Left kidney (tissue), 2 donors: ENCODE measurements around the gene CACNA1D. TPM values are rescaled to one million over a fixed set of nuclear protein-coding genes. Genes with fewer than 3 reads are reported as not detected.

Experiments
- DNase-seq: peaks from one replicate; pipeline ENCODE4 v3.0.0-alpha.2; 2013
- polyA plus RNA-seq: library from polyadenylated mRNA; unstranded; fragments of 120-200 nt; gene quantifications from one replicate; pipeline ENCODE4 v1.2.1, GENCODE V29; 2013; ENCODE audit not compliant: insufficient read length

Gene CACNA1D
- polyA plus RNA-seq, 1 donor: 21.9 TPM

- peak; percentile 44 for DNase-seq
These were observed 312.0 kb downstream of the CACNA1D start for GRCh38 chr3:53806182-53807116.

GRCh38 chr3:53807117-53807810, 312.9 kb downstream of the CACNA1D start:
- DNase-seq: no peak

- no peak for DNase-seq
These were observed 314.1 kb downstream of the CACNA1D start for GRCh38 chr3:53808496-53808895.

- no peak for DNase-seq
These were observed 314.9 kb downstream of the CACNA1D start for GRCh38 chr3:53809267-53809666.

- DNase-seq: no peak
These were observed 315.5 kb downstream of the CACNA1D start for GRCh38 chr3:53809764-53810400.

GRCh38 chr3:53811143-53811927, 316.9 kb downstream of the CACNA1D start:
- no peak for DNase-seq

GRCh38 chr3:53812434-53812833, 318.0 kb downstream of the CACNA1D start:
- no peak for DNase-seq

- no peak for DNase-seq
These were observed 318.8 kb downstream of the CACNA1D start for GRCh38 chr3:53813229-53813628.

GRCh38 chr3:53813876-53814275, 319.5 kb downstream of the CACNA1D start:
- no peak for DNase-seq

GRCh38 chr3:53815067-53815466, 320.7 kb downstream of the CACNA1D start:
- DNase-seq: no peak

GRCh38 chr3:53815651-53816050, 321.2 kb downstream of the CACNA1D start:
- no peak for DNase-seq

GRCh38 chr3:53816425-53816824, 322.0 kb downstream of the CACNA1D start:
- no peak for DNase-seq

GRCh38 chr3:53817211-53817610, 322.8 kb downstream of the CACNA1D start:
- no peak for DNase-seq

- no peak for DNase-seq
These were observed 323.4 kb downstream of the CACNA1D start for GRCh38 chr3:53817809-53818208.

GRCh38 chr3:53818221-53819162, 324.1 kb downstream of the CACNA1D start:
- DNase-seq: no peak

GRCh38 chr3:53819163-53819868, 324.9 kb downstream of the CACNA1D start:
- DNase-seq: no peak

- DNase-seq: no peak
These were observed 325.7 kb downstream of the CACNA1D start for GRCh38 chr3:53820084-53820483.

- DNase-seq: no peak
These were observed 326.6 kb downstream of the CACNA1D start for GRCh38 chr3:53820756-53821580.

- no peak for DNase-seq
These were observed 327.3 kb downstream of the CACNA1D start for GRCh38 chr3:53821631-53822121.
